ENCODE data around the gene CACNA2D4.
A peak's percentile ranks its signal among the peaks of the same experiment; 100 is the strongest.

Gene CACNA2D4

GRCh38 chr12:1797991-1798640 is 120.3 kb downstream of the CACNA2D4 start:
- no peak for DNase-seq

GRCh38 chr12:1797011-1797901 is 121.2 kb downstream of the CACNA2D4 start:
- no peak for DNase-seq

DNA sequence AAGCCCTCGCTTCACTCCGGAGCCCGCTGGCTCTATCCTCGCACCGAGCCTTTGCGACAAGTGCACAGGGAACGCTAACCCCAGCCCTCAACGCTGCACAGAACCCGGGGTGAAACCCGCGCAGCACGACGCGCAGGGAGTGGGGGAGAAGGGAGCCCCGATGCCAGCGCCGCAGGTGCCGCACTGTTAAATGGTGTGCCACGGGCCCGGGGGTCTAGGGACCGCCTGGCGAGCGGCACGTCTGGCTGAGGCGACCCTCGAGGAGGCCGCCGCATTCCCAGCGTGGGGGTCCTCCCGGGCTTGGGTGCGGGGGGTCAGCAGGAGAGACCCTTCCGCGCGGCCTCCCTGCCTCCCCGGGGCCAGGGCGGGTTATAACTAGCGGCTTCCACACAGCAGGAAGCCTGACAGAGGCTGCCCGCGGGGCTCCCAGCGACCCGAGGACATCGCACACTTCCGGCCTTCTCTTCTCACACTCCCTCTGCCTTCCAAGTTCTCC is 121.9 kb downstream of the CACNA2D4 start:
- DNase-seq, result no peak

- peak; percentile 70 to 82 for DNase-seq
Measured at GRCh38 chr12:1795785-1796514, 122.5 kb downstream of the CACNA2D4 start.

DNA sequence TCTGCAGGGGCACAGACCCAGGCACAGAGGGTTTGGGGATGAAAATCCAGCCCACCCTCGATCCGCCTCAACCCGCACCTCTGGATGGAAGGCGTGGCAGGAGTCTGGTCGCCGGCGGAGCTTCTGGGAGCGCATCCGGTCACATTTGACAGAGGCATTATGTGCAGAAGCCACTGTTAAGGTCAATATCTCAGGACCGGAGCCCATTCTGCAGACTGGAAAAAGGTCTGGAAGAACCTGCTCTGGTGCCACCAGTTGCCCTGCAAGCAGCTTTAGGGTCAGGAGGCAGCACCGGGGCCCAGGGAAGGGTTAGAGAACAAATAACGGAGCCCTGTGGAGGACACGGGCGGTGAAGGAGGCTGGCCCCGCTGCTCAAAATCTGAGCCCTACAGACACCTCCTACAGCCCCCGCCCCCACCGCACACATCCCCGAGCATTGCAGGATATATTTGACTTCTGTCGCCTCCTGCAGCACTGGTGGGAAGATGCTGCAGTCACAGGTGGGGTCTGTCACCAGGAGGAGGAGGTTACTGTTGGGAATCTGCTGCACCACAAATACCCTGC is 123.1 kb downstream of the CACNA2D4 start:
- no peak for DNase-seq

DNA sequence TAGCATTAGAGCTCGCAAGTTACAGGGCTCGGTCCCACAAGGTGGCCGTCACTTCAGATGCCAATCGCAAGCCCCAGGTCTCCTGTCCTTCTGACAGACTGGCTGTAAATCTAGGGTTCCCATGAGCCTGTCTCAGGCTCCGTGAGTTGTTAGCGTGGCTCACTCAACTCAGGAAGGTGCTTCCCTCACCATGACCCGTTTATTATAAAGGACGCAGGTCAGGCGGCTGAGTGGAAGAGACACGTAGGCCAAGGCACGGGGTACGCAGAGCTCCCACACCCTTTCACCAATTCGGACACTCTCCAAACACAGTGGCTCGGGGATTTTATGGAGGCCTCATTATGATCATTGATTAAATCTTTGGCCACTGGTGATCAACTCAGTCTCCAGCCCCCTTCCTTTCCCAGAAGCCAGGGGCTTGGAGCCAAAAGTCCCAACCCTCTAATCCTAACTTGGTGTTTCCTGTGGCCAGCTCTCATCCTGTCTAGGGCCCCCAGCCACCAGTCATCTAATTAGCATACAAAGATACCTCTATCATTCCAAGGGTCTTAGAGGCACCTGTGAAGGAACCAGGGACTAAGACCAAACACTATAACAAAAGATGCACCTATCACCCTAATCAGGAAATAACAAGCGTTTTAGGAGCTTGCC is 123.9 kb downstream of the CACNA2D4 start:
- no peak for DNase-seq

- no peak for DNase-seq
Measured at GRCh38 chr12:1793426-1794210, 124.8 kb downstream of the CACNA2D4 start.

- no peak for DNase-seq
Measured at GRCh38 chr12:1792406-1792805, 126.0 kb downstream of the CACNA2D4 start.

- DNase-seq, result peak in 1 of 2 experiments; percentile 79
Measured at GRCh38 chr12:1791104-1791841, 127.2 kb downstream of the CACNA2D4 start.

GRCh38 chr12:1790444-1790843 is 128.0 kb downstream of the CACNA2D4 start:
- DNase-seq, result no peak

DNA sequence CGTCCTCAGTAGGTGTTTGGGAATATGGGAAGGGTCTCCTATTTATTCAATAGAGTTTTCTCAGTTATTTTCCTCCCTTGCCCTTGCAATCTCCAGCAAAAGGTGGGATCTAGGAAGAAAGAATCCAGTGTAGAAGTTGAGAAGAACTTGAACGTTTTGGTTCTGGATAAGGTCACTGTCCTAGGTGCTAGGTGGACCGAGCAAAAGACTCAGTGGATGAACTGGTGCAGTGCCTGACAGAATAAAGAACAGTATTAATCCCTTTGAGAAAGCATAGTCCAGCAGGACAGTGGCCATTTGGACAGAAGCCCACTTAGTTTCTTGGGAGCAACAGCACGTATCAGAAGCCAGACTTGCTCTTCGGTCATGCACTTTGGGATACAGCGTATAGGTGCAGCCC is 130.7 kb downstream of the CACNA2D4 start:
- no peak for DNase-seq

GRCh38 chr12:1782215-1782614 is 136.2 kb downstream of the CACNA2D4 start:
- DNase-seq, result no peak

DNA sequence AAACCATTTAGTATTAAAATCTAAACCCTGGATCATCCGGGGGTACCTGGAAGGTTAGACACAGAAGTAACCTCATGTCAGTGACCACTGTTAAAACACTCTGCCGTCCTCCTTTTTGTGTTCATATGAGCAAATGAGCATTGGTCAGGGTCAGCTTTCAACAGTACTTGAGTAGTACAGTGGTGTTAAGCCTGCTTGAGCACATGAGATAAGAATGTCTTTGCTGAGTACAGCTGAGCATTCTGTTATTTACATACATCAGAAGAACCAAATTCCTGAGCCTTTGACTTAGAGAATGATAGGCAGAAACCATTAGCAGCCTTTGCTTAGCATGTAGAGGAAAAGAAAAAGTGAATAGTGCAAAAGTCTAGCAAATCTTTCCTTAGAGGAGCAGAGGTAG is 136.7 kb downstream of the CACNA2D4 start:
- DNase-seq, result no peak

DNA sequence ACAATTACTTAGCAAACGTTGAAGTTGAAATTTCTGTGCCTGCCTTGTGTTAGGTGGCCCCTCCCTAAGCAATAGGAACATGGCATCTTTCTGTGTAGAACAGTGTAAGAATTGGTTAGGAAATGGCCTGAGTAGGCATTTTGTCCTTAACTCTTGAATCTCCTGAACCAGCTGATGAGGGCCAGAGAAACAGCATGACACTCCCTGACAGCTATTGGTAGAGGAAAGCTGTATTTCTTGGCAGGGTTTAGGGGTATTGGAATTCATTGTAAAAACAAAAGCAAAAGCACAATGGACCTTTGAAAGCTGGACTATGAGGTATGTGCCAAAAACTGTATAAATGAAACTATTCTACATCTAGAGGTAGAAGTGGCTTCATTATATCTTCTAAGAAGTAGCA is 138.7 kb downstream of the CACNA2D4 start:
- no peak for DNase-seq

DNA sequence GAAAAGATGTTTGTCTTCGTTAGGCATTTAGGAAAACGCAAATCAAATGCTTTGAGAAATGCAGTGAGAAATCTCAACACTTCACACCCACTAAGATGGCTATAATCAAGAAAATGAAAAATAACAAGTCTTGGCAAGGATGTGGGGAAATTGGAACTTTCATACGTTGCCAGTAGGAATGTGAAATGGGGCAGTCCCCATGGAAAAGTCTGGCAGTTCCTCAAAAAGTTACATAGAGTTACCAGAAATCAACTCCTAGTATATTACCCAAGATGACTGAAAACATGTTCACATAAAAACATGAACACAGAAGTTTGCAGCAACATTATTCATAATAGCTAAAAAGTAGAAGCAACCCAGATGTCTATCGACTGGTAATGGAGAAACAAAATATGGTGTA is 139.5 kb downstream of the CACNA2D4 start:
- no peak for DNase-seq

- peak; percentile 32 to 76 for DNase-seq
Measured at GRCh38 chr12:1777798-1778197, 140.7 kb downstream of the CACNA2D4 start.

GRCh38 chr12:1776170-1776921 is 142.1 kb downstream of the CACNA2D4 start:
- peak; percentile 53 to 82 for DNase-seq

- no peak for DNase-seq
Measured at GRCh38 chr12:1773937-1774655, 144.4 kb downstream of the CACNA2D4 start.

DNA sequence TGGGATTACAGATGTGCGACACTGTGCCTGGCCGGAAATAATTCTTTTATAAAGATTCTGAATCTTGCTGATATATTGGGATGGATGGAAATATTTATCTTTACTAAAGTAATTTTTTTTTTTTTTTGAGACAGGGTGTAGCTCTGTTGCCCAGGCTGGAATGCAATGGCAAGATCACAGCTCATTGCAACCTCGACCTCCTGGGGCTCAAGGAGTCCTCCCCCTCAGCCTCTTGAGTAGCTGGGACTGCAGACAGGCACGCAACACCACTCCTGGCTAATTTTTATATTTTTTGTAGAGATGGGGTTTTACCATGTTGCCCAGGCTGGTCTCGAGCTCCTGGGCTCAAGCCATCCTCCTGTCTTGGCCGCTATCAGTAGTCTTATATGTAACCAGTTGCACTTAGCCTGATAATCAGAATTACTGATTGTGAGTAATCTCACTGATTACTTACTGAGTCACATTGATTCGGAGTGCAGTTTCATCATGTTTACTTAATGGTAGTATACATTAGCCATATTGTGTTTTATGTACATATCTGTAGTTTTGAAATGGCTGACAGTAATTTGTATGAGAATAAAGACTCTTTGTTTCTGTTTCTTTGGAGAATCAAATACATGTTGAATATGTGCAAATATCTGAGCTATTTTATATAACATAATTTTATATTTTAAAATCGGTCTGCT is 148.5 kb downstream of the CACNA2D4 start:
- DNase-seq, result no peak
